Activated T-cell treated with anti-CD3 and anti-CD28 coated beads, Interleukin-2, amount 50 U/mL, for 1 hour (primary cell): Measurements from ENCODE around the gene NCAPG2.
"Not testable (repeated sequence)": the region's sequence is repeated elsewhere in the genome, so short reads cannot be mapped to it uniquely, and the experiment has no call there.

Source experiments
- DNase-seq: peaks from one replicate; pipeline ENCODE4 v3.0.0-alpha.2; 2020

The NCAPG2 gene

DNA sequence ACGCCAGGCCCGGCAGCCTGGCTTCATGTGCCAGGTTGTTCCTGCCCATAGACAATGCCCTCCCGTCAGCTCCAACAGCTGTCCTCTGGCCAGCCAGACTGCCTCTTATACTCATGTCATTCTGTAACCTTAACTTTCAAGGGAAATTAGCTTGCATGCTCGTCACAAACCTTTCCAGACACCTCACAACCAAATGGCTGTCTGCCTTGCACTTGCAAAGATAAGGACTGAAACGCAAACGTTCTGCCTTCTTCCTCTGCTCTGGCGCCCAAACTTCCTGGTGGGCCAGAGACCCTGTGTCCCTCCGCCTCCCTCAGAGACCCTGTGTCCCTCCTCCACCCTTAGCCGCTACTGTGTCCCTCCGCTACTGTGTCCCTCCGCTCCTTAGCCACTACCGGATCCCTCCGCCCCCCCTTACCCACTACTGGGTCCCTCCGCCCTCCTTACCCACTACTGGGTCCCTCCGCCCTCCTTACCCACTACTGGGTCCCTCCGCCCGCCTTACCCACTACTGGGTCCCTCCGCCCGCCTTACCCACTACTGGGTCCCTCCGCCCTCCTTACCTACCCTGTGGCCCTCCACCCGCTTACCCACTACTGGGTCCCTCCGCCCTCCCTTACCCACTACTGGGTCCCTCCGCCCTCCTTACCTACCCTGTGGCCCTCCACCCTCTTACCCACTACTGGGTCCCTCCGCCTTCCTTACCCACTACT, 37.5 kb downstream of the NCAPG2 start:
- peak; percentile 43 for DNase-seq

GRCh38 chr7:158666401-158666800, 38.2 kb downstream of the NCAPG2 start:
- no peak for DNase-seq

DNA sequence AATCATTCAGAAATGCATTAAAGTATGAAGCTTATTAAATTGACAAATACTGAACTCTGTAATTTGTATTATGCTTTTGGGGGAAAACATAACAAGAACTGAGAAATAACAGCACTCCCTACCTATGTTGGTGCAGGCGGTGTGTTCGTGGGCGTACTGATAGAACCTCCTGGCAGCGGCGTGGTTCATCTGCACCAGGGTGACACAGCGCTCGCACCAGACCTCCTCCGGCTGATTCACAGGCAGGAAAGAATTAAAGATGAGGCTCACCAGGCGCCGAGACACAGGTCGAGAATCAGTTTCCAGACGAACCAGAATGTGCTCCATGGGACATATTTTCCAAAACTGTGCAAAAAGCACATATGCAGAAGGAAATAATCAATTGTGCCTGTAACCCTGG, 40.2 kb downstream of the NCAPG2 start:
- DNase-seq, result no peak

GRCh38 chr7:158663428-158663741, 41.2 kb downstream of the NCAPG2 start:
- DNase-seq, result no peak

DNA sequence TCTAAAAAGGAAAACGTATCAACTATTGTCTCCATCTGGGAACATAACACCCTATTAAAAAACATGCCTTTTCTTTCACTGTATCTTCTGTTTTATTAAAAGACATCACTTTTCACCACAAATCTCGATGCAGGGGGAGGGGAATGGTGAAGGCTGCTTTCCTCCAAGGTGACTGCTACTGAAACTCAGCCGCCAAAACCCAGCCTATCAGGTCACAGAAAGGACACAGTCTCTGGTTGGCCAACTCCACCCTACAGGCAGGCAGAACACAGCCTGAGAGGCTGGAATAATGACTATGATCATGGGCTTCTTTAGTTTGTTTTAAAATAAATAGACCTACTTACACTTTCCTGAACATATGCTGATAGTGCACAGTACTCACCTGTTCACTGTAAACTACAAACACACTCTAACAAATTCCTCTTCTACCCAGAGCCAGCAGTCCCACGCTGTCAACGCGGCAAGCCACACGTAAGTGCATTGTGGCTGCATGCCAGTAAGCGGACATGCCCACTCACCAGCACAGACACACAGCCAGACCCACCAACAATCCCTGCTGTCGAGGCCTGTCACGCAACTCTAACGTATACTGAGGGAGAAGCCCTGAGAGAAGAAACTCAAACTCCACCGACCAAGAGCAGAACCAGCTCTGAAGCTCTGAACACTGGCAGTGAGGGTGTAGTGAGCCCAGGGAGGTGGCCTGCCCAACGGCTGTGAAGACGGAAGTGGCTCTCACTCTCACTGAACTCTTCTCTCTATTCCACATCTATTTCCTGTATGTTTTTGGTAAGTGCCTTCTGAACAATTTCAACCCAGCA, 41.8 kb downstream of the NCAPG2 start:
- DNase-seq, result no peak

DNA sequence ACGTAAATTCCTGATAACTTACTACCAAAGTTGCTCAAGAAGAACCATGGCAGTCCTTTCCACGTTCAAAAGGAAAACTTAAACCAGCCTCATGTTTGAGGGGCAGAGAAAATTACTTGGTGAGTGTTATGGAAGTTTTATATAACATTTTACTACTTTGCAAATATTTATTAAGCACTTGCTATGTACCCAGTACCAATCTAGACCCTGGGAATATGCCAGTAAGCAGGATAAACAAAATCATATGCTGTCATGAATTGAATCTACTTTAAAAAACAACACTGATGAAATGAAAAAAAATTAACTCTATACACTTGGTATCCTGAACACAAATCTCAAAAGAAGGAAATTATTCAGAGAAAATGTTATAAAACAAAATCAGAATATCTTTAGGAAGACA, 46.1 kb downstream of the NCAPG2 start:
- DNase-seq, result no peak

- DNase-seq, result no peak
Observed at GRCh38 chr7:158657189-158657746, 47.3 kb downstream of the NCAPG2 start.

- no peak for DNase-seq
Observed at GRCh38 chr7:158655931-158656441, 48.6 kb downstream of the NCAPG2 start.

DNA sequence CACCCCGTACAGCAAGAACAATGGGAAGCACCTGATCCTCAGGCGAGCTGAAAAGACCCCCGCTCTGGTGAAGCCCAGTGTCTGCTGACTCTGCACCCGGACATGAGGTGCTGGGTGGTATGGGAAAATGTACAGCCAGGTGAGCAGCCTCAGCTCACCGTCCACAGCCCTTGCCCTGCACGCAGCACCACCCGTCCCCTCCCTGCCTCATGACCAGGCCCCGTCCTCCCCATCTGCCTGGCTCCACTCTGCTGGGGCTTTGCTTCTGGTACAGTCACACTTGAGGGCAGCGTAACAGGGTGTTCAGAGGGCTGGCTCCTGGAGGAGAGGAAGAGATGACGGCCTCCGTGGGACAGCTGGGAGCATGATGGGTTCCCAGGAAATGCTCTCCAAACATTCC, 49.1 kb downstream of the NCAPG2 start:
- no peak for DNase-seq

DNA sequence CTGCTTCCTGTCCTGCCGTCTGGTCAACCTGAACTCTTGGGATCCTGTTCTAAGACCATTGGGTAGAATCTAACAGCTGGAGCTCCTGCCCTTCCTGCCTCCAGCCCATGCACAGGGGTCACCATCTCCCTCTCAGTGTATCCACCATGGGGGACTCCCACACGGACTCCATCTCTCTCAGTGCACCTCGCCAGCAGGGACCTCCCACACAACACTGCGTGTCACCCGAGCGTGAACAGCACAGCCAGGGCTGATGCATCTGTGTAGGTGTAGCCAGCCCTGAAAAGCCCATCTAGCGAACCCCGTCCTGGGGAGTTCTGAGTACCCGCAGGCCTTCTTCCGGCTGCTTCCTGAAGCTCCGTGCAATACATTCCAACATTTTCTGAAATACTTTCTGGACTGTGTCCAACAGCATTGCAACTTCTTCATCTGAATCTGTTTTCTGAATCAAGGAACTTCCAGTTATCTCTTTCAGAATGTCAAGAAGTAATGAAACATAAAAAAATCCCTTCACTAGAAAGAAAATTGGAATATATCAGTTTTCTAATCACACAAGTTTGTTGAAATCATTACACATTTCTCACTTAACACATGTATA, 52.5 kb downstream of the NCAPG2 start:
- no peak for DNase-seq

DNA sequence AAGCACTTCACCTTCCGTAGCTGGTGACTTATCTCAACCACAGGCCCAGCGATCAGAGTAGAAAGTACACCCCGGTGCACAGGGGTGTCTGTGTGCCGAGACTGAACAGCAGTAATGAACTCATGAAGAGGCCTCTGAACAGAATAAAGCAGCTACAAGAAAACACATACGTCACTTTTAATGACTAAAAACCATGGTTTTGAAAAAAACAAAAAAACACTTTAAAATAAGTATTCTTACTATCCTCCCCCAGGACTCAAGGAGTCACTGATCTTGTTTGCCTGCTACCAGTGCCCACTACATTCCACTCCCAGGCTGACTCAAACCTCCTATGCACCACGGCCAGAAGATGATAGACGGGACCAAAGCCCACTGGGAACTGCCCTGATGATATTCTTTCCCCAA, 53.8 kb downstream of the NCAPG2 start:
- DNase-seq, result no peak

DNA sequence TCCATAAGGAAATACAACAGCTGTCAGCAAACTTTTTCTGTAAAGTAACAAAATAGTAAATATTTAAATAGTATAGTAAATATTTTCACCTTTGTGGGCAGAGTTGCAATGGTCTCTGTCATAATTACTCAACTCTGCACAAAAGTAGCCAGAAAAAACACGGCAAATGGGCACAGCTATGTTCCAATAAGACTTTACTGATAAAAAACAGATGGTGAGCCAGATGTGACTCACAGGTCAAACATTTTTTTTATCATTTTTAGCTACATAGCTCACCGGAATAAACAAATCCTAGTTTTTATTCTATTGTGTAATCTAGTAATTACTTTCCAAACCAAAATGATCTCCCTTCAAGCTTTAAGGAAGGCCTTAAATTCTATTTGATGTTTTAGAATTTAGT, 55.3 kb downstream of the NCAPG2 start:
- DNase-seq, result no peak

DNA sequence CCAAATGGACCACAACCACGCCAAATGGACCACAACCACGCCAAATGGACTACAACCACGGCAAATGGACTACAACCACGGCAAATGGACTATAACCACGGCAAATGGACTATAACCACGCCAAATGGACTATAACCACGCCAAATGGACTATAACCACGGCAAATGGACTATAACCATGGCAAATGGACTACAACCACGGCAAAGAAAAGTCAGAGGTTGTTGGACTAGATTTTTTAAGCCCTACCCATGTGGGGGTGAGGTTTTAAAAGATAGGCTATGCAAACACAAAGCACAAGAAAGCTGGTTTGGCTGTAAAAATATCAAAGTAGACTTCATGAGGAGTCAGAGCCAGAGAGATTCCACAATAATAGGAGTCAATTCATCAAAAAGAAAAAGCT, 55.8 kb downstream of the NCAPG2 start:
- no peak for DNase-seq

GRCh38 chr7:158648168-158648567, 56.4 kb downstream of the NCAPG2 start:
- no peak for DNase-seq

- no peak for DNase-seq
Observed at GRCh38 chr7:158647475-158647792, 57.2 kb downstream of the NCAPG2 start.

GRCh38 chr7:158646766-158647474, 57.7 kb downstream of the NCAPG2 start:
- no peak for DNase-seq

DNA sequence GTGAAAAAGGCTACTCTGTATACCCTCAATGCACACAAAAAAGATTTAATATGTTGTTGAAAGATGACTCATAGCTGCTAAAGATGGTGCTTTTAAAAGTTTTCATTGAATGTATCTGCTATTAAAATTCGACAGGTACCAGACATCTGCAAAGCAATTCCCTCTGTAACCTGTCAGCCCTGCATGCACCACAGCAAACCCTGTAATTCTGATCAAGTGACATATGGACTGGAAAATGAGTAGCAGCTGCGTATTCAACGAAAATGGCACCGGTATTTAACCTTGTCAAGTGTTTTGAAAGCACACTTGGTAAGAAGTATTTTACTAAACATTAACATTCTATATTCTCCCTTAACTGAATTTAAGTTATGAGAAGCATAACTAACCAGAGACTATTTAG, 58.8 kb downstream of the NCAPG2 start:
- no peak for DNase-seq

GRCh38 chr7:158642149-158642548, 62.5 kb downstream of the NCAPG2 start:
- DNase-seq, result no peak

- DNase-seq, result no peak
Observed at GRCh38 chr7:158638001-158638400, 66.6 kb downstream of the NCAPG2 start.

DNA sequence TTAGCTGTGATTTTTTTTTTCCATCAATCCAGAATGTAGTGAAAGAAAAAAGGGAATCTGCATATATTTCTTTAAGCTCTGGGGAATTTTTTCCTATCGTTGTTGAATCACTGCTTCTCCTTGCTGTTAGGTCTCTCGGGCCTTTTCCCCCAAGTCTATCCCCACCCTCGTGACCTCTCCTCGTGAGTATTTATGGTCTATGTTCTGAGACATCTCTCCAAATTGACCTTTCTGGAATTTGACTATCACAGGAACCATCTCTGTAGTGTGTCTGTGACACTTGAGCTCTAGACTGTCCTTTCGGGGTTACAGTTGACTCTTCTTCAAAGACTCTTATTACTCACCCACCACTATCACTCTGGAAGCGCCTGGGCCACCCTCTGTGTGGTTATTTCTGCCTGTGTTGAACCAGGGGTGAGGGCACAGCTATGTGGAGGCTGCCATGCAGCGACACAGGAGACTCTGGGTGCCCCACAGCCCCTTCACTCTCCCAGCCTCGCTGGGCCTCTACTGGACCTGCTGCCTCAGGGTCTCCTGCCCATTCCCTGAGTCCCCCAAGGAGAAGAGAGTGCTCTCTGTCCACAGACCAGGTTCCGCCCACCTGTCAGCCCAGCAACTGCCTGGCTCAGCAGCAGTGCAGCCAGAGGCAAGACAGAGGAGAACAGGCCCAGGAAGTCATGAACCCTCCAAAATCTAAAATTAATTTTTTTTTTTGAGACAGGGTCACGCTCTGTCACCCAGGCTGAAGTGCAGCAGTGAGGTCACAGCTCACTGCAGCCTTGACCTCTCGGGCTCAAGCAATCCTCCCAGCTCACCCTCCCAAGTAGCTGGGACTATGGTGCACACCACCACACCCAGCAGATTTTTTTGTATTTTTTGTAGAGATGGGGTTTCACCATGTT, 71.3 kb downstream of the NCAPG2 start:
- DNase-seq, result no peak

GRCh38 chr7:158631574-158632195, 72.9 kb downstream of the NCAPG2 start:
- no peak for DNase-seq

- not testable (repeated sequence) for DNase-seq
Observed at GRCh38 chr7:158626289-158626688, 78.3 kb downstream of the NCAPG2 start.
